IgD-negative memory B cell (primary cell): Measurements from ENCODE around the gene WNT1. TPM values are rescaled to one million over a fixed set of nuclear protein-coding genes. Genes with fewer than 3 reads are reported as not detected.
A peak's percentile ranks its signal among the peaks of the same experiment; 100 is the strongest.

ENCODE experiments used
- H3K27ac Mint-ChIP-seq, 3 donors: one replicate each; pipeline ENCODE4 v1.8.0; 2020 to 2022; ENCODE audit warnings: mild to moderate bottlenecking in 3 of 3, mixed read lengths in 3 of 3, moderate library complexity in 1 of 3
- H3K27me3 Mint-ChIP-seq: one replicate; pipeline ENCODE4 v1.8.0; 2021; ENCODE audit warnings: mixed read lengths
- H3K36me3 Mint-ChIP-seq: one replicate; pipeline ENCODE4 v1.8.0; 2020; ENCODE audit warnings: mild to moderate bottlenecking, mixed read lengths
- H3K4me1 Mint-ChIP-seq, 3 donors: one replicate each; pipeline ENCODE4 v1.8.0; 2020 to 2022; ENCODE audit warnings: mixed read lengths in 3 of 3, mild to moderate bottlenecking in 1 of 3
- H3K4me3 Mint-ChIP-seq, 4 donors: one replicate each; pipeline ENCODE4 v1.8.0; 2020 to 2022; ENCODE audit warnings: mild to moderate bottlenecking in 4 of 4, mixed read lengths in 4 of 4, moderate library complexity in 3 of 4
- H3K9me3 Mint-ChIP-seq, 3 donors: one replicate each; pipeline ENCODE4 v1.8.0; 2020 to 2021; ENCODE audit warnings: mixed read lengths in 3 of 3, mild to moderate bottlenecking in 1 of 3
- polyA plus RNA-seq: library from polyadenylated mRNA; unstranded; fragments of 300-500 nt; fragmentation: Illumina TruSeq; gene quantifications from one replicate; pipeline ENCODE4 v1.2.3, GENCODE V29; 2021

WNT1 gene
- polyA plus RNA-seq, 1 donor from 2014 or later = 0.19 TPM

GRCh38 chr12:48997719-48998496, 19.8 kb downstream of the WNT1 start:
- Mint-ChIP-seq H3K9me3 (no peaks in the 10 kb centered on the region), H3K27ac (peak overlapping the region in 2 of 3 donors; percentile 36 to 94), H3K27me3 (peaks cover 31% of the 10 kb centered on the region), H3K4me3 (peak overlapping the region; percentile 78 to 92 (median 84)), H3K4me1 (peaks cover 14 to 19% (median 15%) of the 10 kb centered on the region in 3 donors), H3K36me3 (peaks cover 10% of the 10 kb centered on the region)

- Mint-ChIP-seq H3K4me3 (peak overlapping the region; percentile 72 to 92 (median 82)), H3K27ac (peak overlapping the region in 2 of 3 donors; percentile 20 to 49), H3K27me3 (peaks cover 28% of the 10 kb centered on the region), H3K36me3 (peaks cover 10% of the 10 kb centered on the region), H3K9me3 (no peaks in the 10 kb centered on the region), H3K4me1 (peaks cover 14 to 19% (median 15%) of the 10 kb centered on the region in 3 donors)
These were observed 20.6 kb downstream of the WNT1 start for GRCh38 chr12:48998497-48999353.

- peaks cover 12% of the 10 kb centered on the region for H3K36me3 Mint-ChIP-seq
- H3K4me3 Mint-ChIP-seq = peak within 1 kb of the TSS; percentile 72 to 92 (median 82)
- H3K9me3 Mint-ChIP-seq = no peaks in the 10 kb centered on the region
- peak within 1 kb of the TSS in 2 of 3 donors; percentile 31 to 94 for H3K27ac Mint-ChIP-seq
- H3K4me1 Mint-ChIP-seq = peaks cover 14 to 19% (median 15%) of the 10 kb centered on the region in 3 donors
- peaks cover 21% of the 10 kb centered on the region for H3K27me3 Mint-ChIP-seq
These were observed 21.4 kb downstream of the WNT1 start, which contains the start of gene DDN for GRCh38 chr12:48999371-49000131. Gene DDN, minus strand, starts transcription at chr12:48999375. Its CDS starts 88 bp downstream, at chr12:48999287.

GRCh38 chr12:49000346-49000745, 22.2 kb downstream of the WNT1 start:
- H3K27me3 Mint-ChIP-seq = peaks cover 17% of the 10 kb centered on the region
- H3K4me3 Mint-ChIP-seq = peak overlapping the region; percentile 30 to 72 (median 62)

GRCh38 chr12:49008943-49009342, 30.8 kb downstream of the WNT1 start:
- peaks cover 1% of the 10 kb centered on the region for H3K27me3 Mint-ChIP-seq
- H3K4me1 Mint-ChIP-seq = no peaks in the 10 kb centered on the region
- peaks cover 12% of the 10 kb centered on the region for H3K36me3 Mint-ChIP-seq
- no peak overlapping the region for H3K27ac Mint-ChIP-seq
- no peaks in the 10 kb centered on the region for H3K9me3 Mint-ChIP-seq
- no peak overlapping the region for H3K4me3 Mint-ChIP-seq

More at GRCh38 chr12:49000346-49000745, 22.2 kb downstream of the WNT1 start:
- Mint-ChIP-seq H3K27ac (peak overlapping the region in 1 of 3 donors; percentile 49), H3K36me3 (peaks cover 16% of the 10 kb centered on the region), H3K9me3 (no peaks in the 10 kb centered on the region), H3K4me1 (peaks cover 11 to 19% (median 13%) of the 10 kb centered on the region in 3 donors)

- peaks cover 1% of the 10 kb centered on the region for H3K27me3 Mint-ChIP-seq
- H3K36me3 Mint-ChIP-seq = peaks cover 7% of the 10 kb centered on the region
- peaks cover 1 to 2% (median 2%) of the 10 kb centered on the region in 3 donors for H3K4me1 Mint-ChIP-seq
- no peak overlapping the region for H3K27ac Mint-ChIP-seq
- H3K4me3 Mint-ChIP-seq = no peak overlapping the region
- no peaks in the 10 kb centered on the region for H3K9me3 Mint-ChIP-seq
These were observed 32.1 kb downstream of the WNT1 start for GRCh38 chr12:49010092-49010668.

GRCh38 chr12:49012739-49013138, 34.6 kb downstream of the WNT1 start:
- no peaks in the 10 kb centered on the region for H3K9me3 Mint-ChIP-seq
- H3K4me1 Mint-ChIP-seq = peaks cover 8 to 18% (median 17%) of the 10 kb centered on the region in 3 donors
- H3K27me3 Mint-ChIP-seq = peaks cover 1% of the 10 kb centered on the region
- no peak overlapping the region for H3K4me3 Mint-ChIP-seq
- H3K36me3 Mint-ChIP-seq = peaks cover 7% of the 10 kb centered on the region
- no peak overlapping the region for H3K27ac Mint-ChIP-seq

GRCh38 chr12:49013428-49013827, 35.3 kb downstream of the WNT1 start:
- Mint-ChIP-seq H3K36me3 (peaks cover 4% of the 10 kb centered on the region), H3K27ac (peak overlapping the region in 1 of 3 donors; percentile 28), H3K4me3 (no peak overlapping the region), H3K9me3 (no peaks in the 10 kb centered on the region), H3K27me3 (no peaks in the 10 kb centered on the region), H3K4me1 (peaks cover 12 to 22% (median 20%) of the 10 kb centered on the region in 3 donors)

- Mint-ChIP-seq H3K4me1 (peaks cover 14 to 28% (median 27%) of the 10 kb centered on the region in 3 donors), H3K27me3 (no peaks in the 10 kb centered on the region), H3K4me3 (peak overlapping the region in 1 of 4 donors; percentile 84), H3K9me3 (no peaks in the 10 kb centered on the region), H3K36me3 (peaks cover 4% of the 10 kb centered on the region), H3K27ac (peak overlapping the region in 2 of 3 donors; percentile 40 to 75)
These were observed 36.4 kb downstream of the WNT1 start for GRCh38 chr12:49014547-49014946.

- Mint-ChIP-seq H3K4me3 (peak overlapping the region in 2 of 4 donors; percentile 45 to 84), H3K36me3 (peaks cover 4% of the 10 kb centered on the region), H3K4me1 (peaks cover 18 to 33% (median 32%) of the 10 kb centered on the region in 3 donors), H3K27me3 (no peaks in the 10 kb centered on the region), H3K9me3 (no peaks in the 10 kb centered on the region), H3K27ac (peak overlapping the region in 1 of 3 donors; percentile 75)
These were observed 37.1 kb downstream of the WNT1 start for GRCh38 chr12:49015196-49015595.

GRCh38 chr12:49017891-49018260, 39.8 kb downstream of the WNT1 start:
- Mint-ChIP-seq H3K4me1 (peaks cover 18 to 33% (median 32%) of the 10 kb centered on the region in 3 donors), H3K27ac (peak overlapping the region; percentile 98 to 100 (median 99)), H3K27me3 (no peaks in the 10 kb centered on the region), H3K9me3 (no peaks in the 10 kb centered on the region), H3K4me3 (peak overlapping the region; percentile 89 to 97 (median 94)), H3K36me3 (peaks cover 6% of the 10 kb centered on the region)

- peaks cover 6% of the 10 kb centered on the region for H3K36me3 Mint-ChIP-seq
- H3K9me3 Mint-ChIP-seq = no peaks in the 10 kb centered on the region
- H3K27me3 Mint-ChIP-seq = no peaks in the 10 kb centered on the region
- H3K4me3 Mint-ChIP-seq = peak within 1 kb of the TSS; percentile 89 to 97 (median 94)
- H3K27ac Mint-ChIP-seq = peak within 1 kb of the TSS; percentile 98 to 100 (median 99)
- H3K4me1 Mint-ChIP-seq = peaks cover 18 to 33% (median 32%) of the 10 kb centered on the region in 3 donors
These were observed 40.4 kb downstream of the WNT1 start, which contains the start of gene PRKAG1 for GRCh38 chr12:49018261-49019119. Gene PRKAG1, minus strand, starts transcription at chr12:49018776. Its CDS starts 36 bp downstream, at chr12:49018740.

- H3K9me3 Mint-ChIP-seq = no peaks in the 10 kb centered on the region
- peaks cover 6% of the 10 kb centered on the region for H3K36me3 Mint-ChIP-seq
- H3K27me3 Mint-ChIP-seq = no peaks in the 10 kb centered on the region
- H3K27ac Mint-ChIP-seq = peak overlapping the region; percentile 98 to 100 (median 99)
- H3K4me1 Mint-ChIP-seq = peaks cover 18 to 33% (median 32%) of the 10 kb centered on the region in 3 donors
- H3K4me3 Mint-ChIP-seq = peak overlapping the region; percentile 89 to 97 (median 94)
These were observed 41.0 kb downstream of the WNT1 start for GRCh38 chr12:49019120-49019430.
